PC-3 (cell line): ENCODE data around the gene SFXN4. TPM values are rescaled to one million over a fixed set of nuclear protein-coding genes. Genes with fewer than 3 reads are reported as not detected.

ENCODE experiments used
- ATAC-seq: fragments of 200-7000 bp; cut with Tn5 transposase; 2 replicates; pipeline ENCODE4 v1.9.1; 2020; ENCODE audit warnings: mild to moderate bottlenecking, moderate library complexity
- BruUV-seq: library from RNA; stranded (reverse); fragments of 400-500 nt; replicated peaks from 2 replicates; lab custom pipeline; 2021; lab: Mats Ljungman, UMichigan
- CTCF ChIA-PET: fragments of 300-600 bp; sonication (Branson Sonifier 250); formaldehyde crosslinking; loops from one replicate; lab custom pipeline; 2022; ENCODE audit warnings: antibody characterized with exemption; lab: Charles Lee
- POLR2A ChIA-PET: fragments of 300-600 bp; sonication (Branson Sonifier 250); formaldehyde crosslinking; loops from one replicate; lab custom pipeline; 2022; ENCODE audit warnings: antibody characterized with exemption; ENCODE audit not compliant: unreplicated experiment; lab: Charles Lee
- DNase-seq: peaks from one replicate; pipeline ENCODE4 v3.0.0-alpha.2; 2015
- H2AFZ ChIP-seq: fragments of 300-600 bp; sonication (generic); 2 replicates; pipeline ENCODE4 v1.6.0; 2016; ENCODE audit warnings: antibody characterized with exemption, low read length
- H3F3A ChIP-seq: fragments of 300-600 bp; sonication (generic); one replicate; pipeline ENCODE4 v1.6.0; 2017; ENCODE audit warnings: antibody characterized with exemption, low read length, control low read depth, mild to moderate bottlenecking; ENCODE audit not compliant: unreplicated experiment
- H3K27ac ChIP-seq: fragments of 300-600 bp; sonication (generic); 2 replicates; pipeline ENCODE4 v1.5.1; 2016; ENCODE audit warnings: mild to moderate bottlenecking, low read length
- H3K27me3 ChIP-seq: fragments of 300-600 bp; sonication (generic); 2 replicates; pipeline ENCODE4 v1.6.1; 2016; ENCODE audit warnings: low read length, mixed read lengths
- H3K36me3 ChIP-seq: fragments of 300-600 bp; sonication (generic); 2 replicates; pipeline ENCODE4 v1.6.1; 2016; ENCODE audit warnings: low read depth, mixed run types, low read length, mixed read lengths
- H3K4me1 ChIP-seq: fragments of 300-600 bp; sonication (generic); 2 replicates; pipeline ENCODE4 v1.5.1; 2016; ENCODE audit warnings: low read length; ENCODE audit not compliant: insufficient read depth
- H3K4me2 ChIP-seq: fragments of 300-600 bp; sonication (generic); 2 replicates; pipeline ENCODE4 v1.6.0; 2016; ENCODE audit warnings: low read length
- H3K4me3 ChIP-seq: fragments of 300-600 bp; sonication (generic); 2 replicates; pipeline ENCODE4 v1.5.1; 2016; ENCODE audit warnings: mild to moderate bottlenecking, low read length, mixed read lengths
- H3K79me2 ChIP-seq: fragments of 300-600 bp; sonication (generic); 2 replicates; pipeline ENCODE4 v1.6.1; 2017; ENCODE audit warnings: low read length, mixed read lengths
- H3K9ac ChIP-seq: fragments of 300-600 bp; sonication (generic); 2 replicates; pipeline ENCODE4 v1.6.0; 2016; ENCODE audit warnings: mild to moderate bottlenecking, low read length
- H3K9me2 ChIP-seq: fragments of 300-600 bp; sonication (generic); replicated peaks from 2 replicates; pipeline ENCODE4 v1.6.1; 2016; ENCODE audit warnings: mixed run types, low read length, mixed read lengths
- H3K9me3 ChIP-seq: fragments of 300-600 bp; sonication (generic); 2 replicates; pipeline ENCODE4 v1.6.1; 2016; ENCODE audit warnings: low read length, mixed read lengths
- H4K20me1 ChIP-seq: fragments of 300-600 bp; sonication (generic); 2 replicates; pipeline ENCODE4 v1.6.1; 2016; ENCODE audit warnings: low read length, mixed read lengths
- EZH2 ChIP-seq: fragments of 300-600 bp; sonication (generic); IDR thresholded peaks from one replicate; pipeline ENCODE4 v1.6.1; 2017; ENCODE audit warnings: antibody characterized with exemption, mild to moderate bottlenecking, low read length; ENCODE audit not compliant: unreplicated experiment
- EZH2phosphoT487 ChIP-seq: fragments of 300-600 bp; sonication (generic); IDR thresholded peaks from 2 replicates; pipeline ENCODE4 v1.6.1; 2018; ENCODE audit warnings: mild to moderate bottlenecking, antibody characterized with exemption, low read length, borderline replicate concordance
- intact Hi-C: fragments of 100-400 bp; cut with micrococcal nuclease; formaldehyde crosslinking; loops from 2 replicates; pipeline ENCODE4 v1.9.0; 2023
- total RNA-seq: library from RNA; depleted of rRNA; stranded (reverse); fragments of >200 nt; gene quantifications from 2 replicates; pipeline ENCODE4 v1.2.3, GENCODE V29; 2014
- TF ChIP-seq, protein P1 (sequence below): fragments of 300-600 bp; sonication (generic); conservative IDR thresholded peaks from 2 replicates; pipeline ENCODE4 v1.5.1; 2017; ENCODE audit warnings: antibody characterized with exemption, low read depth, mild to moderate bottlenecking, low read length

The SFXN4 gene
- total RNA-seq, 1 experiment from 2014 or later: 32.8 TPM

DNA sequence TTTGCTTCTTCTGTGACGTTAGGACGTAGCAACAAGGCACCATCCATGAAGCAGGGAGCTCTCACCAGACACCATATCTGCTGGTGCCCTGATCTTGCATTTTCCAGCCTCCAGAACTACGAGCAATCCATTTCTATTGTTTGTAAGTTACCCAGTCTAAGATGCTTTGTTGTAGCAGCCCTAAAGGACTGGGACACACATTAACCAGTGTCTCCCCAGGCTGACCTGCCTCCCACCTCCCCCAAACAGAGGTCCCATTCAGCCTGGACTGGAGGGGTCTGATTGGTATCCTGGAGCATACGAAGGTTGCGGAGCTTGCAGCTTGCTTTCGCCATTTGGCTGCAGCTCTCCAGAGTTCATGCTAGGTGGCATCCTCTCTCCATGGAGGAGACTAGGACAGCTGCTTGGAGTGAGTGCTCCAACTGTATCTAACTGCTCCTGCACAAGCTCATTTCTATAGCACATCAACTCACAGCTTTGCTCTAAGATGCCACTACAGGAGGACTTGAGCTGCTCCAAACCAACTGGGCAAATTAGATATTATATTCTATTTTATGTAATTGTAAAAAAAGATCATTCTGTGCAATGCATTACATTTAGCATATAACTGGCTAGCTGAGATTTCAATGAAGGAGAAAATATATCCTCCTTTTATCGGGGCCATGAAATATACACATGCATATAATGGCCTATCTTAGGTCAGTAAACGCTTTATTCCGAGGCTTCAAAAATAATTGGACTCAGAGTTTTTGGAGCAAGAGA, 33.9 kb upstream of the SFXN4 start:
- intact Hi-C loops: loop anchor here (1.0 to 5.0 kb wide), 3 partner anchors 218 to 343 kb away; partner anchors contain the start of gene RGS10
- no peak overlapping the region for H3K27ac ChIP-seq
- no peak overlapping the region for H3K9ac ChIP-seq
- no peak overlapping the region for H3K4me3 ChIP-seq
- BruUV-seq: no TSS peak
- CTCF ChIA-PET: interaction anchor here (0.6 to 1.4 kb wide), 13 partner anchors 9 to 585 kb away, joined by 3 to 7 read pairs (median 4); partner anchors contain the start of gene RGS10
- H3K79me2 ChIP-seq: no peaks in the 10 kb centered on the region
- POLR2A ChIA-PET: interaction anchor here (0.5 to 0.7 kb wide), 2 partner anchors 72 to 199 kb away, joined by 3 to 7 read pairs; no protein-coding TSS in a partner anchor
- H3K27me3 ChIP-seq: no peaks in the 10 kb centered on the region
- H2AFZ ChIP-seq: no peak overlapping the region
- peaks cover 18% of the 10 kb centered on the region for H3K4me1 ChIP-seq
- no peaks in the 10 kb centered on the region for H4K20me1 ChIP-seq
- TF ChIP-seq, protein P1, sequence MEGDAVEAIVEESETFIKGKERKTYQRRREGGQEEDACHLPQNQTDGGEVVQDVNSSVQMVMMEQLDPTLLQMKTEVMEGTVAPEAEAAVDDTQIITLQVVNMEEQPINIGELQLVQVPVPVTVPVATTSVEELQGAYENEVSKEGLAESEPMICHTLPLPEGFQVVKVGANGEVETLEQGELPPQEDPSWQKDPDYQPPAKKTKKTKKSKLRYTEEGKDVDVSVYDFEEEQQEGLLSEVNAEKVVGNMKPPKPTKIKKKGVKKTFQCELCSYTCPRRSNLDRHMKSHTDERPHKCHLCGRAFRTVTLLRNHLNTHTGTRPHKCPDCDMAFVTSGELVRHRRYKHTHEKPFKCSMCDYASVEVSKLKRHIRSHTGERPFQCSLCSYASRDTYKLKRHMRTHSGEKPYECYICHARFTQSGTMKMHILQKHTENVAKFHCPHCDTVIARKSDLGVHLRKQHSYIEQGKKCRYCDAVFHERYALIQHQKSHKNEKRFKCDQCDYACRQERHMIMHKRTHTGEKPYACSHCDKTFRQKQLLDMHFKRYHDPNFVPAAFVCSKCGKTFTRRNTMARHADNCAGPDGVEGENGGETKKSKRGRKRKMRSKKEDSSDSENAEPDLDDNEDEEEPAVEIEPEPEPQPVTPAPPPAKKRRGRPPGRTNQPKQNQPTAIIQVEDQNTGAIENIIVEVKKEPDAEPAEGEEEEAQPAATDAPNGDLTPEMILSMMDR: peak; percentile 76
- no peak for TF ChIP-seq EZH2phosphoT487
- no peaks in the 10 kb centered on the region for H3K9me3 ChIP-seq
- no peaks in the 10 kb centered on the region for H3K9me2 ChIP-seq
- no peak overlapping the region for H3K4me2 ChIP-seq
- no peaks in the 10 kb centered on the region for H3F3A ChIP-seq
- DNase-seq (peak; percentile 70), ATAC-seq (peak; percentile 88)
- no peaks in the 10 kb centered on the region for H3K36me3 ChIP-seq

DNA sequence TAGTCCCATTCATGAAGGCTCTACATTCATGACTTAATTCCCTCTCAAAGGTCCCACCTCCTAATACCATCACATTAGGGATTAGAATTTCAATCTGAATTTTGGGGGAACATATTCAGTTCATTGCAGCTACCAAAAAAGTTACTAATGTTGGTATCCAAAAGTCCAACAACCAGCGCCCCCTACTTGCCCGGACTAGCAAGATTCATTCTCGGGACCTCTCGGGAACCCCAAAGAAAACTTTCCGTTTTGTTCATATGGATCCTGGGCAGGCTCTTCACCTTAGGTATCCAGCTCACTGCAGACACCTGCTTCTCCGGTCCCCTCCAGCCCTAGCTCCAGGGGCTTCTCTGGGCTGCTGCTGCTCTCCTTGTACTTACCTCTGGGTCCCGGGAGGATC, 32.9 kb upstream of the SFXN4 start:
- Histone ChIP-seq H2AFZ (no peak overlapping the region), H3K9ac (no peak overlapping the region), H3K9me3 (no peaks in the 10 kb centered on the region), H3K36me3 (no peaks in the 10 kb centered on the region), H3K27ac (no peak overlapping the region), H3K4me2 (no peak overlapping the region), H3K4me3 (no peak overlapping the region), H3F3A (no peaks in the 10 kb centered on the region), H3K9me2 (no peaks in the 10 kb centered on the region), H3K4me1 (peaks cover 16% of the 10 kb centered on the region), H4K20me1 (no peaks in the 10 kb centered on the region), H3K27me3 (no peaks in the 10 kb centered on the region), H3K79me2 (no peaks in the 10 kb centered on the region)
- no TSS peak for BruUV-seq
- DNase-seq (no peak), ATAC-seq (no peak)
- intact Hi-C loops: loop anchor here (2.0 to 5.0 kb wide), 2 partner anchors 249 to 344 kb away; partner anchors contain the start of gene RGS10
- ChIA-PET CTCF (interaction anchor here (0.7 to 1.4 kb wide), 4 partner anchors 55 to 384 kb away, joined by 3 to 7 read pairs (median 4); no protein-coding TSS in a partner anchor), POLR2A (no interaction called here)
- no peak for TF ChIP-seq EZH2phosphoT487
- TF ChIP-seq, protein P1: peak; percentile 50
- no peak for TF ChIP-seq EZH2
